ENCODE measurements around the gene PXDC1. TPM values are rescaled to one million over a fixed set of nuclear protein-coding genes. Genes with fewer than 3 reads are reported as not detected.

Gene PXDC1
- total RNA-seq, 1 experiment from 2014 or later: 36.2 TPM

DNA sequence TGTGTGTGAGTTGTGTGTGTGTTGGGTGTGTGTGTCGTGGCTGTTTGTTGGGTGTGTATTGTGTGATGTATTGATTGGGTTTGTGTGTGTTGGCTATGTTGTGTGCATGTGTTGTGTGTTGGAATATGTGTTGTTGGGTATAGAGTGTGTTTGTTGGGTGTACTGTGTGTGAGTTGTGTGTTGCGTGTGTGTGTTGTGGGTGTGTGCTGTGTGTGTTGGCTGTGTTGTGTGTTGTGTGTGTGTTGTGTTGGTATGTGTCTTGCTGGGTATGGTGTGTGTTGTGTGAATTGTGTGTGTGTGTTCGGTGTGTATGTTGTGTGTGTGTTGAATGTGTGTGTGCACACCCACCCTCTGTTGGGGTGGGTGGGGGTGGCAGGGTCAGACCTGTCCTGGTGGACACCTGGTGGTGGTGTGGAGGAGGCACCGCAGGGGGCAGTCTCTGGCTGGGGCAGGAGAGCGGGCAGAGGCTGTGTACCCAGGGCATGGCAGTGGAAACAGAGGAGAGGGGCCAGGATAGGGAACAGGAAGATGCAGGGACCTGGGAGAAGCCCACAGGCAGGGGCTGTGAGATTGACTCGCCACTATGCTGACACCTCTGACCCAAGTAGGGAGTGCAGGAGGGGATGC lies 25.5 kb upstream of the PXDC1 start:
- Histone ChIP-seq H3K36me3 (ENCODE audit: control insufficient read depth, insufficient read depth, low read length) (no peaks in the 10 kb centered on the region), H3K4me1 (ENCODE audit: control insufficient read depth, insufficient read depth, low read length) (no peaks in the 10 kb centered on the region), H3K4me3 (ENCODE audit: low read depth in 2 of 2, low read length in 2 of 2) (no peak overlapping the region), H3K27ac (ENCODE audit: low read length) (no peak overlapping the region), H3K27me3 (ENCODE audit: control insufficient read depth, insufficient read depth, low read length) (no peaks in the 10 kb centered on the region), H3K9me3 (ENCODE audit: control insufficient read depth, insufficient read depth, low read depth, low read length) (no peaks in the 10 kb centered on the region)
- ATAC-seq (peak; percentile 83), DNase-seq (ENCODE audit: low read depth, low spot score) (no peak)
- no TSS peak for BruUV-seq (replicated peaks)
- ChIA-PET CTCF (no interaction called here), POLR2A (no interaction called here)
- intact Hi-C loops (cut with micrococcal nuclease; ENCODE audit: unreplicated experiment): no loop called here
- TF ChIP-seq, protein P1, sequence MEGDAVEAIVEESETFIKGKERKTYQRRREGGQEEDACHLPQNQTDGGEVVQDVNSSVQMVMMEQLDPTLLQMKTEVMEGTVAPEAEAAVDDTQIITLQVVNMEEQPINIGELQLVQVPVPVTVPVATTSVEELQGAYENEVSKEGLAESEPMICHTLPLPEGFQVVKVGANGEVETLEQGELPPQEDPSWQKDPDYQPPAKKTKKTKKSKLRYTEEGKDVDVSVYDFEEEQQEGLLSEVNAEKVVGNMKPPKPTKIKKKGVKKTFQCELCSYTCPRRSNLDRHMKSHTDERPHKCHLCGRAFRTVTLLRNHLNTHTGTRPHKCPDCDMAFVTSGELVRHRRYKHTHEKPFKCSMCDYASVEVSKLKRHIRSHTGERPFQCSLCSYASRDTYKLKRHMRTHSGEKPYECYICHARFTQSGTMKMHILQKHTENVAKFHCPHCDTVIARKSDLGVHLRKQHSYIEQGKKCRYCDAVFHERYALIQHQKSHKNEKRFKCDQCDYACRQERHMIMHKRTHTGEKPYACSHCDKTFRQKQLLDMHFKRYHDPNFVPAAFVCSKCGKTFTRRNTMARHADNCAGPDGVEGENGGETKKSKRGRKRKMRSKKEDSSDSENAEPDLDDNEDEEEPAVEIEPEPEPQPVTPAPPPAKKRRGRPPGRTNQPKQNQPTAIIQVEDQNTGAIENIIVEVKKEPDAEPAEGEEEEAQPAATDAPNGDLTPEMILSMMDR (IDR thresholded peaks at IDR 0.05): no peak
- TF ChIP-seq SIN3A (IDR thresholded peaks at IDR 0.05; ENCODE audit: borderline replicate concordance, insufficient read depth, low read depth, low read length): no peak
- in situ Hi-C loops (cut with HindIII; ENCODE audit: low pct_unique_long_range_greater_than_20kb, low sequenced_read_pairs): no loop called here

DNA sequence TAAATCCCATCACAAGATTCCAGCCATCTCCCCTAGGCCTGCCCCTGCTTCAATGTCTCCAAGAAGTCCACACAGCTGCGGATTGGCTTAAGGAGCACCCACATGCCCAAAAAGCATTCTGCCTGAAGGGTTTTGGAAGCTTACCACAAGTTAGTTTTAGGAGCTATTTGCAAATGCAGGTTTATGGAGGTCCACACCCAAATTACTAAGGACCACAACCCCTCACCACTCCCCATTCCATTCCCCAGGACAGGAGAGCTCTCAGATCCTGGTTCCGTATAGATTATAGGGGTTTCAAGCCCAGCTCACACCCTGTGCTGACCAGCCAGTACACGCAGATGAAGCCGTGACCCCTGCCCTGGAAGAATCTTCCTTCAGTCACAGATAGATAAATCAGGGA lies 24.3 kb upstream of the PXDC1 start:
- TF ChIP-seq, protein P2, sequence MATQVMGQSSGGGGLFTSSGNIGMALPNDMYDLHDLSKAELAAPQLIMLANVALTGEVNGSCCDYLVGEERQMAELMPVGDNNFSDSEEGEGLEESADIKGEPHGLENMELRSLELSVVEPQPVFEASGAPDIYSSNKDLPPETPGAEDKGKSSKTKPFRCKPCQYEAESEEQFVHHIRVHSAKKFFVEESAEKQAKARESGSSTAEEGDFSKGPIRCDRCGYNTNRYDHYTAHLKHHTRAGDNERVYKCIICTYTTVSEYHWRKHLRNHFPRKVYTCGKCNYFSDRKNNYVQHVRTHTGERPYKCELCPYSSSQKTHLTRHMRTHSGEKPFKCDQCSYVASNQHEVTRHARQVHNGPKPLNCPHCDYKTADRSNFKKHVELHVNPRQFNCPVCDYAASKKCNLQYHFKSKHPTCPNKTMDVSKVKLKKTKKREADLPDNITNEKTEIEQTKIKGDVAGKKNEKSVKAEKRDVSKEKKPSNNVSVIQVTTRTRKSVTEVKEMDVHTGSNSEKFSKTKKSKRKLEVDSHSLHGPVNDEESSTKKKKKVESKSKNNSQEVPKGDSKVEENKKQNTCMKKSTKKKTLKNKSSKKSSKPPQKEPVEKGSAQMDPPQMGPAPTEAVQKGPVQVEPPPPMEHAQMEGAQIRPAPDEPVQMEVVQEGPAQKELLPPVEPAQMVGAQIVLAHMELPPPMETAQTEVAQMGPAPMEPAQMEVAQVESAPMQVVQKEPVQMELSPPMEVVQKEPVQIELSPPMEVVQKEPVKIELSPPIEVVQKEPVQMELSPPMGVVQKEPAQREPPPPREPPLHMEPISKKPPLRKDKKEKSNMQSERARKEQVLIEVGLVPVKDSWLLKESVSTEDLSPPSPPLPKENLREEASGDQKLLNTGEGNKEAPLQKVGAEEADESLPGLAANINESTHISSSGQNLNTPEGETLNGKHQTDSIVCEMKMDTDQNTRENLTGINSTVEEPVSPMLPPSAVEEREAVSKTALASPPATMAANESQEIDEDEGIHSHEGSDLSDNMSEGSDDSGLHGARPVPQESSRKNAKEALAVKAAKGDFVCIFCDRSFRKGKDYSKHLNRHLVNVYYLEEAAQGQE (IDR thresholded peaks at IDR 0.05; ENCODE audit: insufficient read depth in 1 of 2, low read depth in 2 of 2, low read length in 1 of 2): no peak
- no peak for TF ChIP-seq SIN3A (IDR thresholded peaks at IDR 0.05; ENCODE audit: borderline replicate concordance, insufficient read depth, low read depth, low read length)
- no peak for TF ChIP-seq TCF7L2 (IDR thresholded peaks at IDR 0.05; ENCODE audit: low read depth, low read length)
- no peak for TF ChIP-seq POLR2AphosphoS5 (IDR thresholded peaks at IDR 0.05; ENCODE audit: low read depth, low read length)
- TF ChIP-seq, protein P1 (IDR thresholded peaks at IDR 0.05): no peak
- no peaks in the 10 kb centered on the region for H3K9me3 ChIP-seq (ENCODE audit: control insufficient read depth, insufficient read depth, low read depth, low read length)
- ChIA-PET CTCF (no interaction called here), POLR2A (interaction anchor here (0.6 kb wide), 1 partner anchor 19 kb away, joined by 6 read pairs; no protein-coding TSS in a partner anchor)
- DNase-seq (ENCODE audit: low read depth, low spot score): no peak
- H3K27me3 ChIP-seq (ENCODE audit: control insufficient read depth, insufficient read depth, low read length): no peaks in the 10 kb centered on the region
- H3K4me3 ChIP-seq (ENCODE audit: low read depth in 2 of 2, low read length in 2 of 2): no peak overlapping the region
- intact Hi-C loops (cut with micrococcal nuclease; ENCODE audit: unreplicated experiment): no loop called here
- BruUV-seq (replicated peaks): no TSS peak
- no peak overlapping the region for H3K27ac ChIP-seq (ENCODE audit: low read length)
- H3K36me3 ChIP-seq (ENCODE audit: control insufficient read depth, insufficient read depth, low read length): no peaks in the 10 kb centered on the region
- in situ Hi-C loops (cut with HindIII; ENCODE audit: low pct_unique_long_range_greater_than_20kb, low sequenced_read_pairs): no loop called here
- H3K4me1 ChIP-seq (ENCODE audit: control insufficient read depth, insufficient read depth, low read length): no peaks in the 10 kb centered on the region
- no peak for ATAC-seq

Data from Panc1 (cell line).